KMS-11 (cell line): ENCODE data around the gene MAPK4.
"Not testable (repeated sequence)": the region's sequence is repeated elsewhere in the genome, so short reads cannot be mapped to it uniquely, and the experiment has no call there.

Experiments used
- H2AFZ ChIP-seq: fragments of 200-600 bp; sonication (generic); 2 replicates; pipeline ENCODE4 v1.6.1; 2016; ENCODE audit warnings: antibody characterized with exemption, mixed run types, low read depth
- H3K27ac ChIP-seq: fragments of 200-600 bp; sonication (generic); 2 replicates; pipeline ENCODE4 v1.6.1; 2016; ENCODE audit warnings: mild to moderate bottlenecking, mixed run types
- H3K27me3 ChIP-seq: fragments of 200-600 bp; sonication (generic); 2 replicates; pipeline ENCODE4 v1.6.1; 2017; ENCODE audit warnings: mild to moderate bottlenecking, low read depth, mixed run types, moderate library complexity; ENCODE audit not compliant: insufficient read depth
- H3K36me3 ChIP-seq: fragments of 200-600 bp; sonication (generic); 2 replicates; pipeline ENCODE4 v1.6.1; 2017; ENCODE audit warnings: mild to moderate bottlenecking, mixed run types; ENCODE audit not compliant: insufficient read depth
- H3K4me1 ChIP-seq: fragments of 200-600 bp; sonication (generic); 2 replicates; pipeline ENCODE4 v1.6.1; 2016; ENCODE audit warnings: mild to moderate bottlenecking, low read depth, mixed run types; ENCODE audit not compliant: poor library complexity, severe bottlenecking
- H3K4me2 ChIP-seq: fragments of 200-600 bp; sonication (generic); 2 replicates; pipeline ENCODE4 v1.7.0; 2016; ENCODE audit warnings: mild to moderate bottlenecking, mixed run types
- H3K4me3 ChIP-seq: fragments of 200-600 bp; sonication (generic); IDR thresholded peaks from 2 replicates; pipeline ENCODE4 v1.6.1; 2017; ENCODE audit warnings: low read depth, low read length, mixed read lengths; ENCODE audit not compliant: insufficient read depth
- H3K79me2 ChIP-seq: fragments of 200-600 bp; sonication (generic); 2 replicates; pipeline ENCODE4 v1.6.1; 2016; ENCODE audit warnings: low read depth, mixed run types; ENCODE audit not compliant: insufficient read depth
- H3K9ac ChIP-seq: fragments of 200-600 bp; sonication (generic); 2 replicates; pipeline ENCODE4 v1.6.1; 2016; ENCODE audit warnings: mild to moderate bottlenecking, mixed run types
- H4K20me1 ChIP-seq: fragments of 200-600 bp; sonication (generic); 2 replicates; pipeline ENCODE4 v1.6.1; 2016; ENCODE audit warnings: mild to moderate bottlenecking, mixed run types; ENCODE audit not compliant: insufficient read depth
- TF ChIP-seq, protein P1 (sequence below): fragments of 200-600 bp; sonication (generic); conservative IDR thresholded peaks from 2 replicates; pipeline ENCODE4 v1.6.1; 2017; ENCODE audit warnings: low read depth, mild to moderate bottlenecking, antibody characterized with exemption, low read length, moderate library complexity, mixed read lengths

Gene MAPK4

DNA sequence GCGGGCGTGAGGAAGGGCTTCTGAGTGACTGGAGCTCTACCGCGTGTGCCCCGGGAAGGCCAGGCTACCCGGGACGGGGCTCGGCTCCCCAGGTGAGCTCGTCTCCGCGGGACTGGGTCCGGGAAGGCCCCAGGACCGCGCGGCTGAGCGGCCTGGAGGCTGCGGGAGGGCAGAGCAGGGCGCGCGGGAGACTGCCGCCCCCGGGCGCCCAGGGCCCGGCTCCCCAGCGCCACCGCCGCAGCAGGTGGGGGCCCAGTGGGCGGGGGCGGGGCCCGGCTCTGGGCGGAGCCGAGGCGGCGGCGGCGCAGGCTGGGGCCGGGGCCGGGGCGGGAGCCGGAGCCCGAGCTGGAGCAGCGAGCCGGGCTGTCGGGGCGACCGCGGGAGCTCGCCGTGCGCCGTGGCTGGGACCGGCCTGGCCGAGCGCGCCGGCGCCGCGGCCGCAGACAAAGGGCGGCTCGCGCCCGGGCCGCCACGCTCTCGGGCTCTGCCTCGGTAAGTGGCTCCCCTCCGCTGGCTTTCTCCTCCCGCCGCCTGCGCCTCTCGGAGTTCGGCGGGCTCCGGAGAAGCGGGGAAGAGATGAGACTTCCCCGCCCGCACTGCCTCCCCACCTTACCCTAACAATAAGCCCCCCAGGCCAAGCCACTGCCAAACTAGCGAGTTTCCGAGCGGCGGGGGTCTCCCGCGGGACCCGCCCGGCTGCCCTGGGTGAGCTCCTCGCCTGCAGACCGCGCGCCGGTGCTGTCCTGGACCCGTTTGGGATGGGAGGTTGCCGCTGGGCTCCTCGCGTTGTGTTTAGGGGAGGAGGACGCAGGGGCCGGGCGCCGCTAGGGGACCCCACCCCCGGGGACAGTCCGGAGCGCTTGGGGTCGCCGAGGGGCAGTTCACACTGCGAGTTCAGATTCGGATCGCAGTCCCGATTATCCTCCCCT, at the start of gene MAPK4:
Gene MAPK4 (plus strand): TSS at position 336 of the 929 bp plus-strand sequence. CDS start 103,872 bp downstream, outside the sequence.
- H3K4me2 ChIP-seq: peak within 1 kb of the TSS; percentile 83
- peak within 1 kb of the TSS; percentile 97 for H2AFZ ChIP-seq
- H3K79me2 ChIP-seq: no peaks in the 10 kb centered on the region
- TF ChIP-seq, protein P1, sequence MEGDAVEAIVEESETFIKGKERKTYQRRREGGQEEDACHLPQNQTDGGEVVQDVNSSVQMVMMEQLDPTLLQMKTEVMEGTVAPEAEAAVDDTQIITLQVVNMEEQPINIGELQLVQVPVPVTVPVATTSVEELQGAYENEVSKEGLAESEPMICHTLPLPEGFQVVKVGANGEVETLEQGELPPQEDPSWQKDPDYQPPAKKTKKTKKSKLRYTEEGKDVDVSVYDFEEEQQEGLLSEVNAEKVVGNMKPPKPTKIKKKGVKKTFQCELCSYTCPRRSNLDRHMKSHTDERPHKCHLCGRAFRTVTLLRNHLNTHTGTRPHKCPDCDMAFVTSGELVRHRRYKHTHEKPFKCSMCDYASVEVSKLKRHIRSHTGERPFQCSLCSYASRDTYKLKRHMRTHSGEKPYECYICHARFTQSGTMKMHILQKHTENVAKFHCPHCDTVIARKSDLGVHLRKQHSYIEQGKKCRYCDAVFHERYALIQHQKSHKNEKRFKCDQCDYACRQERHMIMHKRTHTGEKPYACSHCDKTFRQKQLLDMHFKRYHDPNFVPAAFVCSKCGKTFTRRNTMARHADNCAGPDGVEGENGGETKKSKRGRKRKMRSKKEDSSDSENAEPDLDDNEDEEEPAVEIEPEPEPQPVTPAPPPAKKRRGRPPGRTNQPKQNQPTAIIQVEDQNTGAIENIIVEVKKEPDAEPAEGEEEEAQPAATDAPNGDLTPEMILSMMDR: no peak
- H3K9ac ChIP-seq: peak within 1 kb of the TSS; percentile 46; the same call in 1 of the 2 replicates
- H3K36me3 ChIP-seq: no peaks in the 10 kb centered on the region
- peaks cover 5% of the 10 kb centered on the region for H3K4me1 ChIP-seq
- H4K20me1 ChIP-seq: no peaks in the 10 kb centered on the region
- peaks cover 13% of the 10 kb centered on the region for H3K27me3 ChIP-seq
- H3K27ac ChIP-seq: no peak within 1 kb of the TSS
- peak within 1 kb of the TSS; percentile 56 for H3K4me3 ChIP-seq

- not testable (repeated sequence) for H3K4me2 ChIP-seq, H3K9ac ChIP-seq, H3K4me1 ChIP-seq, H4K20me1 ChIP-seq, H3K27me3 ChIP-seq, H2AFZ ChIP-seq, H3K36me3 ChIP-seq, H3K4me3 ChIP-seq, H3K79me2 ChIP-seq, H3K27ac ChIP-seq
These were observed 42.6 kb upstream of the MAPK4 start for GRCh38 chr18:50517277-50517676.

GRCh38 chr18:50518787-50519546, 40.9 kb upstream of the MAPK4 start:
- Histone ChIP-seq H3K4me3 (no peak overlapping the region), H3K79me2 (no peaks in the 10 kb centered on the region), H3K27me3 (no peaks in the 10 kb centered on the region), H3K4me2 (no peak overlapping the region), H4K20me1 (no peaks in the 10 kb centered on the region), H3K9ac (no peak overlapping the region), H3K4me1 (no peaks in the 10 kb centered on the region), H2AFZ (no peak overlapping the region), H3K27ac (no peak overlapping the region), H3K36me3 (no peaks in the 10 kb centered on the region)
- TF ChIP-seq, protein P1: no peak

GRCh38 chr18:50523165-50523564, 36.7 kb upstream of the MAPK4 start:
- Histone ChIP-seq H3K4me2 (no peak overlapping the region), H3K27ac (no peak overlapping the region), H3K27me3 (no peaks in the 10 kb centered on the region), H3K9ac (no peak overlapping the region), H3K4me1 (no peaks in the 10 kb centered on the region), H3K79me2 (no peaks in the 10 kb centered on the region), H2AFZ (no peak overlapping the region), H3K36me3 (no peaks in the 10 kb centered on the region), H4K20me1 (no peaks in the 10 kb centered on the region), H3K4me3 (no peak overlapping the region)
- TF ChIP-seq, protein P1: no peak
